SK-N-SH (cell line): ENCODE measurements around the gene KIF21B. TPM values are rescaled to one million over a fixed set of nuclear protein-coding genes. Genes with fewer than 3 reads are reported as not detected.

Source experiments
- CTCF ChIA-PET: fragments of 300-600, 350-600 bp; formaldehyde crosslinking; extraction: SDS; loops from one replicate; lab custom pipeline; 2021; lab: Yijun Ruan, JAX
- POLR2A ChIA-PET: fragments of 350-600 bp; sonication (Branson Sonifier 250); formaldehyde crosslinking; extraction: SDS; loops from one replicate; lab custom pipeline; 2020; ENCODE audit warnings: antibody characterized with exemption, inconsistent platforms; lab: Yijun Ruan, JAX
- DNase-seq: peaks from one replicate; pipeline ENCODE4 v3.0.0; 2012
- H2AFZ ChIP-seq: fragments of 200-600 bp; sonication (generic); 2 replicates; pipeline ENCODE4 v1.8.1; 2016; ENCODE audit warnings: antibody characterized with exemption, mild to moderate bottlenecking, low read depth
- H3F3A ChIP-seq: fragments of 200-600 bp; sonication (generic); replicated peaks from 2 replicates; pipeline ENCODE3; 2016; ENCODE audit warnings: antibody characterized with exemption, mild to moderate bottlenecking; ENCODE audit not compliant: insufficient read depth
- H3K27ac ChIP-seq, 2 experiments: fragments of 200-500 bp in 1 of 2; fragments of 200-600 bp in 1 of 2; sonication (Bioruptor generic) in 1 of 2; sonication (generic), shearing (Covaris generic) in 1 of 2; 2 replicates each; pipeline versions ENCODE4 v1.5.1 to v1.6.1; 2014 to 2016; ENCODE audit warnings: low read depth in 2 of 2, inconsistent platforms in 1 of 2, low read length in 1 of 2, mild to moderate bottlenecking in 1 of 2, mixed read lengths in 1 of 2
- H3K27me3 ChIP-seq: fragments of 200-600 bp; sonication (generic), shearing (Covaris generic); 2 replicates; pipeline ENCODE4 v1.6.1; 2016; ENCODE audit warnings: mixed run types; ENCODE audit not compliant: insufficient read depth
- H3K36me3 ChIP-seq, 2 experiments: fragments of 200-500 bp in 1 of 2; fragments of 200-600 bp in 1 of 2; sonication (Bioruptor generic) in 1 of 2; sonication (generic) in 1 of 2; replicated peaks in 1 of 2; 2 replicates each; pipeline versions ENCODE3 to v1.5.1; 2014 to 2016; ENCODE audit warnings: low read length in 1 of 2, mild to moderate bottlenecking in 1 of 2; ENCODE audit not compliant: insufficient read depth in 2 of 2, control insufficient read depth in 1 of 2
- H3K4me1 ChIP-seq, 2 experiments: fragments of 200-500 bp in 1 of 2; fragments of 200-600 bp in 1 of 2; sonication (Bioruptor generic) in 1 of 2; sonication (generic), shearing (Covaris generic) in 1 of 2; 2 replicates each; pipeline versions ENCODE4 v1.5.1 to v1.6.1; 2014 to 2016; ENCODE audit warnings: low read depth in 1 of 2, low read length in 1 of 2, mixed run types in 1 of 2; ENCODE audit not compliant: insufficient read depth in 2 of 2, control insufficient read depth in 1 of 2
- H3K4me2 ChIP-seq: fragments of 200-600 bp; sonication (generic), shearing (Covaris generic); 2 replicates; pipeline ENCODE4 v1.6.1; 2017; ENCODE audit warnings: mixed run types
- H3K4me3 ChIP-seq, 2 experiments: fragments of 200-500 bp in 1 of 2; fragments of 200-600 bp in 1 of 2; sonication (Bioruptor generic) in 1 of 2; sonication (generic), shearing (Covaris generic) in 1 of 2; 2 replicates each; pipeline versions ENCODE4 v1.5.1 to v1.8.1; 2014 to 2016; ENCODE audit warnings: low read depth in 2 of 2, inconsistent platforms in 1 of 2, low read length in 1 of 2, mild to moderate bottlenecking in 1 of 2, mixed read lengths in 1 of 2, moderate library complexity in 1 of 2
- H3K79me2 ChIP-seq: fragments of 200-600 bp; sonication (generic); 2 replicates; pipeline ENCODE4 v1.8.1; 2017; ENCODE audit warnings: mild to moderate bottlenecking; ENCODE audit not compliant: insufficient read depth
- H3K9ac ChIP-seq: fragments of 200-600 bp; sonication (generic); 2 replicates; pipeline ENCODE4 v1.6.1; 2017; ENCODE audit warnings: mixed run types
- H3K9me2 ChIP-seq: fragments of 200-600 bp; sonication (generic); 2 replicates; pipeline ENCODE4 v1.6.1; 2017; ENCODE audit warnings: mixed run types
- H3K9me3 ChIP-seq: fragments of 200-600 bp; sonication (generic); 2 replicates; pipeline ENCODE4 v1.6.1; 2017; ENCODE audit warnings: mixed run types, mild to moderate bottlenecking, moderate library complexity
- H4K20me1 ChIP-seq: fragments of 200-600 bp; sonication (generic); 2 replicates; pipeline ENCODE4 v1.6.1; 2017; ENCODE audit warnings: mild to moderate bottlenecking, mixed run types; ENCODE audit not compliant: insufficient read depth
- CHD2 ChIP-seq: fragments of 150-350 bp; IDR thresholded peaks from 2 replicates; pipeline ENCODE4 v1.6.1; 2018; ENCODE audit warnings: low read length; ENCODE audit not compliant: partially characterized antibody
- EP300 ChIP-seq, 2 experiments: IDR thresholded peaks; 2 replicates each; pipeline versions ENCODE4 v1.4.0 to v1.6.1; 2012; ENCODE audit warnings: borderline replicate concordance in 1 of 2, low read depth in 1 of 2, low read length in 1 of 2
- EZH2phosphoT487 ChIP-seq: fragments of 200-600 bp; sonication (generic); IDR thresholded peaks from 2 replicates; pipeline ENCODE4 v1.6.1; 2017; ENCODE audit warnings: low read depth, mixed run types, mild to moderate bottlenecking, antibody characterized with exemption, moderate library complexity, borderline replicate concordance
- FOSL2 ChIP-seq: IDR thresholded peaks from 2 replicates; pipeline ENCODE4 v1.4.0; 2012; ENCODE audit warnings: low read depth, mild to moderate bottlenecking, moderate library complexity, borderline replicate concordance
- FOXM1 ChIP-seq: IDR thresholded peaks from 2 replicates; pipeline ENCODE4 v1.4.0; 2012; ENCODE audit warnings: low read depth, mild to moderate bottlenecking
- GABPA ChIP-seq: IDR thresholded peaks from 2 replicates; pipeline ENCODE4 v1.4.0; 2012; ENCODE audit warnings: low read depth, mild to moderate bottlenecking
- IRF3 ChIP-seq: fragments of 150-350 bp; IDR thresholded peaks from 2 replicates; pipeline ENCODE4 v1.6.1; 2016; ENCODE audit warnings: mild to moderate bottlenecking, low read depth, low read length
- JUND ChIP-seq: IDR thresholded peaks from 2 replicates; pipeline ENCODE4 v1.4.0; 2012
- MXI1 ChIP-seq: IDR thresholded peaks from 2 replicates; pipeline ENCODE4 v1.6.1; 2012; ENCODE audit warnings: mild to moderate bottlenecking, low read depth, low read length, improper control_type of control experiment
- NFIC ChIP-seq: IDR thresholded peaks from 2 replicates; pipeline ENCODE4 v1.4.0; 2012; ENCODE audit warnings: borderline replicate concordance
- NRF1 ChIP-seq: IDR thresholded peaks from 2 replicates; pipeline ENCODE4 v1.6.1; 2012; ENCODE audit warnings: low read depth, mild to moderate bottlenecking, low read length
- PBX3 ChIP-seq: IDR thresholded peaks from 2 replicates; pipeline ENCODE4; 2012
- RAD21 ChIP-seq: IDR thresholded peaks from 2 replicates; pipeline ENCODE4 v1.6.1; 2012; ENCODE audit warnings: mild to moderate bottlenecking, low read length
- RFX5 ChIP-seq: IDR thresholded peaks from 2 replicates; pipeline ENCODE4 v1.6.1; 2012; ENCODE audit warnings: mild to moderate bottlenecking, improper control_type of control experiment, low read length
- RXRA ChIP-seq: IDR thresholded peaks from 2 replicates; pipeline ENCODE4 v1.4.0; 2012; ENCODE audit warnings: low read depth, mild to moderate bottlenecking, borderline replicate concordance
- SIN3A ChIP-seq: IDR thresholded peaks from 2 replicates; pipeline ENCODE4 v1.6.1; 2012; ENCODE audit warnings: low read depth, mild to moderate bottlenecking, low read length, moderate library complexity, borderline replicate concordance
- SMC3 ChIP-seq: IDR thresholded peaks from 2 replicates; pipeline ENCODE4 v1.6.1; 2012; ENCODE audit warnings: low read depth, low read length, improper control_type of control experiment
- TAF1 ChIP-seq: IDR thresholded peaks from 2 replicates; pipeline ENCODE4 v1.6.1; 2012; ENCODE audit warnings: low read depth, mild to moderate bottlenecking, low read length, moderate library complexity, borderline replicate concordance
- TEAD4 ChIP-seq: IDR thresholded peaks from 2 replicates; pipeline ENCODE4 v1.4.0; 2012; ENCODE audit warnings: mild to moderate bottlenecking, borderline replicate concordance; ENCODE audit not compliant: insufficient read depth
- USF2 ChIP-seq: fragments of 150-350 bp; IDR thresholded peaks from 2 replicates; pipeline ENCODE4 v1.6.1; 2017; ENCODE audit warnings: antibody characterized with exemption, low read length, low read depth, borderline replicate concordance
- WGBS: methylation state at CpG from one replicate; pipeline ENCODE4 v1.1.6; 2017; ENCODE audit warnings: low lambda C conversion rate; 5-methylcytosine and 5-hydroxymethylcytosine counted together
- polyA plus RNA-seq, 3 experiments: library from polyadenylated mRNA; depleted of rRNA; stranded (reverse); fragments of >200 nt; gene quantifications; 2 replicates each; pipeline ENCODE4 v1.2.3, GENCODE V29; 2012

KIF21B gene
- polyA plus RNA-seq, 1 of the 3 experiments (the other 2 are of a cell fraction) = 0.26 TPM

GRCh38 chr1:200967693-200968468 is 55.6 kb downstream of the KIF21B start:
- Histone ChIP-seq H3K9me2 (no peaks in the 10 kb centered on the region), H3K4me1 (peaks cover 0 to 3% of the 10 kb centered on the region in 2 experiments; a peak in 1 of 4 replicates), H3K36me3 (no peaks in the 10 kb centered on the region), H2AFZ (no peak overlapping the region), H3K27ac (no peak overlapping the region), H3K9me3 (no peaks in the 10 kb centered on the region), H3K79me2 (no peaks in the 10 kb centered on the region), H3K27me3 (no peaks in the 10 kb centered on the region), H3K9ac (no peak overlapping the region), H3F3A (no peaks in the 10 kb centered on the region), H4K20me1 (no peaks in the 10 kb centered on the region), H3K4me3 (no peak overlapping the region), H3K4me2 (no peak overlapping the region)
- WGBS = 78% methylated on average over 6 of the region's 11 CpGs
- no peak for TF ChIP-seq SMC3
- TF ChIP-seq TAF1 = no peak
- TF ChIP-seq TEAD4 = no peak
- TF ChIP-seq IRF3 = no peak
- DNase-seq = no peak
- ChIA-PET POLR2A (no interaction called here), CTCF (interaction anchor here (1.5 to 9.6 kb wide), 3 partner anchors 52 to 146 kb away, joined by 3 to 277 read pairs (median 4); no protein-coding TSS in a partner anchor)

GRCh38 chr1:200966934-200967333 is 56.6 kb downstream of the KIF21B start:
- Histone ChIP-seq H3K27ac (no peak overlapping the region), H3K4me2 (no peak overlapping the region), H3F3A (no peaks in the 10 kb centered on the region), H3K4me3 (no peak overlapping the region), H3K79me2 (no peaks in the 10 kb centered on the region), H2AFZ (no peak overlapping the region), H3K9me3 (no peaks in the 10 kb centered on the region), H3K27me3 (no peaks in the 10 kb centered on the region), H3K9me2 (no peaks in the 10 kb centered on the region), H3K9ac (no peak overlapping the region), H3K36me3 (no peaks in the 10 kb centered on the region), H4K20me1 (no peaks in the 10 kb centered on the region), H3K4me1 (no peaks in the 10 kb centered on the region; a peak in 1 of 4 replicates)
- WGBS = 89% methylated on average over 2 of the region's 2 CpGs
- DNase-seq = no peak
- CTCF ChIA-PET = interaction anchor here (1.5 to 9.6 kb wide), 2 partner anchors 53 to 76 kb away, joined by 3 to 277 read pairs; no protein-coding TSS in a partner anchor
- POLR2A ChIA-PET = no interaction called here
- TF ChIP-seq EP300 (IDR thresholded peaks at IDR 0.05; ENCODE audit: borderline replicate concordance in 1 of 2, low read depth in 1 of 2, low read length in 1 of 2) (no peak), EZH2phosphoT487 (no peak), NRF1 (no peak), NFIC (no peak), GABPA (no peak), JUND (no peak), RXRA (no peak), FOXM1 (no peak), RFX5 (no peak), FOSL2 (no peak), IRF3 (no peak), MXI1 (no peak), USF2 (no peak), PBX3 (no peak), RAD21 (no peak), TEAD4 (no peak), SIN3A (no peak), CHD2 (no peak)
